GM19452 (cell line): ENCODE measurements around the gene SLC49A4.

Experiments
- ATAC-seq: cut with Tn5 transposase; IDR thresholded peaks from one replicate; pipeline ENCODE4 v1.9.1; 2021; ENCODE audit not compliant: unreplicated experiment

SLC49A4 gene

GRCh38 chr3:122784436-122784835, 10.4 kb upstream of the SLC49A4 start:
- no peak for ATAC-seq

- no peak for ATAC-seq
These were observed 9.6 kb upstream of the SLC49A4 start for GRCh38 chr3:122785231-122785630.

- ATAC-seq: no peak
These were observed 8.8 kb upstream of the SLC49A4 start for GRCh38 chr3:122786066-122786465.

- no peak for ATAC-seq
These were observed 7.0 kb upstream of the SLC49A4 start for GRCh38 chr3:122787872-122788271.

GRCh38 chr3:122789585-122790273, 5.1 kb upstream of the SLC49A4 start:
- ATAC-seq: no peak

- ATAC-seq: peak; percentile 50
These were observed 1.1 kb upstream of the SLC49A4 start, which contains the start of gene HSPBAP1 for GRCh38 chr3:122793568-122794416. Gene HSPBAP1 (minus strand): TSS chr3:122793831. CDS start chr3:122793680, 151 bp downstream.

GRCh38 chr3:122794483-122794778, 438 bp upstream of the SLC49A4 start:
- no peak for ATAC-seq

- no peak for ATAC-seq
These were observed 866 bp downstream of the SLC49A4 start for GRCh38 chr3:122795674-122796195.

GRCh38 chr3:122797291-122797690, 2.4 kb downstream of the SLC49A4 start:
- no peak for ATAC-seq

GRCh38 chr3:122799322-122799721, 4.5 kb downstream of the SLC49A4 start:
- ATAC-seq: no peak

GRCh38 chr3:122800031-122800430, 5.2 kb downstream of the SLC49A4 start:
- no peak for ATAC-seq

- no peak for ATAC-seq
These were observed 5.9 kb downstream of the SLC49A4 start for GRCh38 chr3:122800706-122801237.

GRCh38 chr3:122802323-122802722, 7.5 kb downstream of the SLC49A4 start:
- ATAC-seq: no peak

- ATAC-seq: no peak
These were observed 9.1 kb downstream of the SLC49A4 start for GRCh38 chr3:122803977-122804376.

GRCh38 chr3:122810734-122811133, 15.9 kb downstream of the SLC49A4 start:
- no peak for ATAC-seq

GRCh38 chr3:122816587-122816986, 21.7 kb downstream of the SLC49A4 start:
- no peak for ATAC-seq

GRCh38 chr3:122824465-122825381, 29.9 kb downstream of the SLC49A4 start:
- no peak for ATAC-seq

GRCh38 chr3:122825460-122825859, 30.6 kb downstream of the SLC49A4 start:
- ATAC-seq: no peak

- no peak for ATAC-seq
These were observed 31.4 kb downstream of the SLC49A4 start for GRCh38 chr3:122826278-122826677.

GRCh38 chr3:122828281-122828680, 33.4 kb downstream of the SLC49A4 start:
- no peak for ATAC-seq

GRCh38 chr3:122835590-122835989, 40.7 kb downstream of the SLC49A4 start:
- ATAC-seq: no peak
